ENCODE results near the gene RABL2A.
"Not testable (repeated sequence)": the region's sequence is repeated elsewhere in the genome, so short reads cannot be mapped to it uniquely, and the experiment has no call there.

Gene RABL2A

GRCh38 chr2:113626616-113627330 is at the start of gene RABL2A:
RABL2A (plus strand) TSS chr2:113627266; CDS start chr2:113628607, 1,341 bp downstream.
- DNase-seq, result not testable (repeated sequence)

- not testable (repeated sequence) for DNase-seq
Observed at GRCh38 chr2:113578508-113578907, 48.6 kb upstream of the RABL2A start.

GRCh38 chr2:113582473-113582872 is 44.6 kb upstream of the RABL2A start:
- not testable (repeated sequence) for DNase-seq

- DNase-seq, result not testable (repeated sequence)
Observed at GRCh38 chr2:113583521-113584225, 43.4 kb upstream of the RABL2A start.

- DNase-seq, result not testable (repeated sequence)
Observed at GRCh38 chr2:113584311-113585092, 42.6 kb upstream of the RABL2A start.

GRCh38 chr2:113587201-113587600 is 39.9 kb upstream of the RABL2A start:
- DNase-seq, result not testable (repeated sequence)

- DNase-seq, result not testable (repeated sequence)
Observed at GRCh38 chr2:113589591-113589990, 37.5 kb upstream of the RABL2A start.

- not testable (repeated sequence) for DNase-seq
Observed at GRCh38 chr2:113591926-113592325, 35.1 kb upstream of the RABL2A start.

- not testable (repeated sequence) for DNase-seq
Observed at GRCh38 chr2:113593280-113593679, 33.8 kb upstream of the RABL2A start.

- not testable (repeated sequence) for DNase-seq
Observed at GRCh38 chr2:113595725-113596124, 31.3 kb upstream of the RABL2A start.

GRCh38 chr2:113597164-113597563 is 29.9 kb upstream of the RABL2A start:
- DNase-seq, result not testable (repeated sequence)

GRCh38 chr2:113597572-113597971 is 29.5 kb upstream of the RABL2A start:
- DNase-seq, result not testable (repeated sequence)

- DNase-seq, result not testable (repeated sequence)
Observed at GRCh38 chr2:113598180-113598579, 28.9 kb upstream of the RABL2A start.

GRCh38 chr2:113598738-113599137 is 28.3 kb upstream of the RABL2A start:
- not testable (repeated sequence) for DNase-seq

- not testable (repeated sequence) for DNase-seq
Observed at GRCh38 chr2:113599208-113599607, 27.9 kb upstream of the RABL2A start.

- DNase-seq, result not testable (repeated sequence)
Observed at GRCh38 chr2:113602040-113602769, 24.9 kb upstream of the RABL2A start.

- DNase-seq, result no peak
Observed at GRCh38 chr2:113602869-113603466, 24.1 kb upstream of the RABL2A start.

GRCh38 chr2:113603467-113604084 is 23.5 kb upstream of the RABL2A start:
- DNase-seq, result not testable (repeated sequence)

- DNase-seq, result not testable (repeated sequence)
Observed at GRCh38 chr2:113604085-113604477, 23.0 kb upstream of the RABL2A start.

GRCh38 chr2:113604661-113605060 is 22.4 kb upstream of the RABL2A start:
- not testable (repeated sequence) for DNase-seq

GRCh38 chr2:113606036-113606435 is 21.0 kb upstream of the RABL2A start:
- DNase-seq, result not testable (repeated sequence)

GRCh38 chr2:113609822-113610221 is 17.2 kb upstream of the RABL2A start:
- DNase-seq, result not testable (repeated sequence)

All from NCI-H345 (cell line).